ENCODE data around the gene F2.

Gene F2

DNA sequence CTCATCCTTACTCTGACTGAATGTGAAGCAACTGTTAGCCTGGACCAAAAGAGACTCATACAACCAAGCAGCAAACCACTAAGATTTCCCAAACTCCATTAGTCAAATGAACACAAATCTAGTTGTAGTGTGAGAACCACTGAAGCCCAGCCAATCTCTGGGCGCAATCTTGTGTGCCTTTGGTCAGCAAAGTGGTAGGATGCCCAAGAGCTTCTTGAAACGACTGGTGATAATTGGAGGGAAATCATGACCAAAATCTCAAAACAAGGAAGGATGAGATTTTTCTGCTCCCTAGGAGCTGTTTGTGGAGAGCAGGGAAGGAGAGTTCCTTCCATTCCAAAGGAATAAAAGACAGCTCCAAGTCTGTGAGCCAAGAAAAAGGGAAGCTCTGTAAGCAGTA lies 24.0 kb downstream of the F2 start:
- H3K4me1 ChIP-seq (ENCODE audit: insufficient read depth, low read length, poor library complexity, severe bottlenecking): no peaks in the 10 kb centered on the region
- no peak overlapping the region for H3K9ac ChIP-seq (ENCODE audit: low read depth, low read length, poor library complexity, severe bottlenecking)
- no peaks in the 10 kb centered on the region for H3F3A ChIP-seq (ENCODE audit: low read depth)
- no peaks in the 10 kb centered on the region for H3K79me2 ChIP-seq (ENCODE audit: insufficient read depth, low read length)
- peaks cover 69% of the 10 kb centered on the region for H3K36me3 ChIP-seq (ENCODE audit: insufficient read depth, low read length)
- H3K4me2 ChIP-seq (ENCODE audit: low read depth, low read length, poor library complexity, severe bottlenecking): no peak overlapping the region
- no peaks in the 10 kb centered on the region for H4K20me1 ChIP-seq (ENCODE audit: insufficient read depth, low read length, poor library complexity, severe bottlenecking)
- TF ChIP-seq EZH2phosphoT487 (IDR thresholded peaks at IDR 0.05; ENCODE audit: borderline replicate concordance): no peak
- TF ChIP-seq, protein P1, sequence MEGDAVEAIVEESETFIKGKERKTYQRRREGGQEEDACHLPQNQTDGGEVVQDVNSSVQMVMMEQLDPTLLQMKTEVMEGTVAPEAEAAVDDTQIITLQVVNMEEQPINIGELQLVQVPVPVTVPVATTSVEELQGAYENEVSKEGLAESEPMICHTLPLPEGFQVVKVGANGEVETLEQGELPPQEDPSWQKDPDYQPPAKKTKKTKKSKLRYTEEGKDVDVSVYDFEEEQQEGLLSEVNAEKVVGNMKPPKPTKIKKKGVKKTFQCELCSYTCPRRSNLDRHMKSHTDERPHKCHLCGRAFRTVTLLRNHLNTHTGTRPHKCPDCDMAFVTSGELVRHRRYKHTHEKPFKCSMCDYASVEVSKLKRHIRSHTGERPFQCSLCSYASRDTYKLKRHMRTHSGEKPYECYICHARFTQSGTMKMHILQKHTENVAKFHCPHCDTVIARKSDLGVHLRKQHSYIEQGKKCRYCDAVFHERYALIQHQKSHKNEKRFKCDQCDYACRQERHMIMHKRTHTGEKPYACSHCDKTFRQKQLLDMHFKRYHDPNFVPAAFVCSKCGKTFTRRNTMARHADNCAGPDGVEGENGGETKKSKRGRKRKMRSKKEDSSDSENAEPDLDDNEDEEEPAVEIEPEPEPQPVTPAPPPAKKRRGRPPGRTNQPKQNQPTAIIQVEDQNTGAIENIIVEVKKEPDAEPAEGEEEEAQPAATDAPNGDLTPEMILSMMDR (conservative IDR thresholded peaks at IDR 0.05; ENCODE audit: low read length): no peak
- H3K27me3 ChIP-seq (ENCODE audit: insufficient read depth, low read length, poor library complexity, severe bottlenecking): no peaks in the 10 kb centered on the region
- H3K9me2 ChIP-seq (replicated peaks; ENCODE audit: low read depth, low read length): no peaks in the 10 kb centered on the region
- H3K4me3 ChIP-seq (ENCODE audit: low read length, poor library complexity, severe bottlenecking): no peak overlapping the region
- no peaks in the 10 kb centered on the region for H3K9me3 ChIP-seq (ENCODE audit: insufficient read depth, low read depth, low read length)
- no peak overlapping the region for H2AFZ ChIP-seq (ENCODE audit: low read length)

DNA sequence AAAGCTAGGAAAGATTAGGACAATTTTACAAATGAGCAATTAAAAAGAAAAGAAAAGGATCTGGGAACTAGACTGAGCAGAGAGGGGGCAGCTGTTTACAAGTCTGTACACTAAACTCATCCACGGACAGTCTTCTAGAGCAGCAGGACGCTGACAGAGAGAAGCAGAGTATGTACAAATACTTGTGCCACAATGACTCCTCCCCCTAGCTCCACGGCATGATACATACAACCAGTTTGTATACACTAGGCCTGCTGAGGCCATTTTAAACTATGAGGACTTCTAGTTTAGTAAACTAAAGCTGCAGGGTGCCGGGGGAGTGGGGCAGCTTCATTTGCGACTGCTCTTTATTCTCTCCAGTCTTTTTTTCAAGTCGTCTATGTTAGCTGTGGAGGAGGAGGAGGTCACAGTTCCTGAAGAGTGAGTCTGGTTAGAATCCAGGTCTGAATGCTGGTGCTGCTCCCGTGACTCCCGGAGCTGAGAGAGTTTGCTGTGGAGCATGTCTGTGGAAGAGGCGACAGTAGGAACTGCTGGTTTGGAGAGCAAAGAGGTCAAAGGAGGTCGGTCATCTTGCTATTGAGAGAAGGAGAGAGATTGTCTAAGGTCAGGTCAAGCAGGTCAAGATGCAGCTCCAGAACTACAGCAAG lies 24.8 kb downstream of the F2 start:
- no peaks in the 10 kb centered on the region for H3K9me3 ChIP-seq (ENCODE audit: insufficient read depth, low read depth, low read length)
- H3K4me1 ChIP-seq (ENCODE audit: insufficient read depth, low read length, poor library complexity, severe bottlenecking): no peaks in the 10 kb centered on the region
- H3K9me2 ChIP-seq (replicated peaks; ENCODE audit: low read depth, low read length): no peaks in the 10 kb centered on the region
- H4K20me1 ChIP-seq (ENCODE audit: insufficient read depth, low read length, poor library complexity, severe bottlenecking): no peaks in the 10 kb centered on the region
- H2AFZ ChIP-seq (ENCODE audit: low read length): no peak overlapping the region
- H3K9ac ChIP-seq (ENCODE audit: low read depth, low read length, poor library complexity, severe bottlenecking): no peak overlapping the region
- peaks cover 75% of the 10 kb centered on the region for H3K36me3 ChIP-seq (ENCODE audit: insufficient read depth, low read length)
- H3K27me3 ChIP-seq (ENCODE audit: insufficient read depth, low read length, poor library complexity, severe bottlenecking): no peaks in the 10 kb centered on the region
- H3K4me3 ChIP-seq (ENCODE audit: low read length, poor library complexity, severe bottlenecking): no peak overlapping the region
- no peaks in the 10 kb centered on the region for H3K79me2 ChIP-seq (ENCODE audit: insufficient read depth, low read length)
- H3F3A ChIP-seq (ENCODE audit: low read depth): no peaks in the 10 kb centered on the region
- no peak overlapping the region for H3K4me2 ChIP-seq (ENCODE audit: low read depth, low read length, poor library complexity, severe bottlenecking)
- no peak for TF ChIP-seq EZH2phosphoT487 (IDR thresholded peaks at IDR 0.05; ENCODE audit: borderline replicate concordance)
- TF ChIP-seq, protein P1 (conservative IDR thresholded peaks at IDR 0.05; ENCODE audit: low read length): no peak

DNA sequence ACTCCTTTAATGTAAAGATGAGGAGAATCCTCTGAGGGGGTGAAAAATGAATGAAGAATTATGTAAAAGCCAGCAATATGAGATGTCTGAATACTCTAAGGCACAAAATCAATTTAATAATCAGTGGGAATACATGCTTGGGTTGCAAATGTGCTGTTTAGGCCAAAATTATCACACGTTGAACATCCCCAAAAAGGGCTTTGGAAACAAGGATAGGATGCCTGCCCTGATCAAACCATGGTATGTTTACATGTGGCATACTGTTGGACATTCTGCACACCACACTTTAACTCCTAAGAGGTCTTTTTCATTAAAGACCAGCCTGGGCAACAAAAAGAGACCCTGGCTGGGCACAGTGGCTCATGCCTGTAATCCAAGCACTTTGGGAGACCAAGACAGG lies 26.3 kb downstream of the F2 start:
- Histone ChIP-seq H3K4me3 (ENCODE audit: low read length, poor library complexity, severe bottlenecking) (no peak overlapping the region), H3K27me3 (ENCODE audit: insufficient read depth, low read length, poor library complexity, severe bottlenecking) (no peaks in the 10 kb centered on the region), H3K36me3 (ENCODE audit: insufficient read depth, low read length) (peaks cover 89% of the 10 kb centered on the region), H3K4me2 (ENCODE audit: low read depth, low read length, poor library complexity, severe bottlenecking) (no peak overlapping the region), H2AFZ (ENCODE audit: low read length) (no peak overlapping the region), H4K20me1 (ENCODE audit: insufficient read depth, low read length, poor library complexity, severe bottlenecking) (no peaks in the 10 kb centered on the region), H3K4me1 (ENCODE audit: insufficient read depth, low read length, poor library complexity, severe bottlenecking) (no peaks in the 10 kb centered on the region), H3K79me2 (ENCODE audit: insufficient read depth, low read length) (no peaks in the 10 kb centered on the region), H3F3A (ENCODE audit: low read depth) (no peaks in the 10 kb centered on the region), H3K9ac (ENCODE audit: low read depth, low read length, poor library complexity, severe bottlenecking) (no peak overlapping the region), H3K9me3 (ENCODE audit: insufficient read depth, low read depth, low read length) (no peaks in the 10 kb centered on the region), H3K9me2 (replicated peaks; ENCODE audit: low read depth, low read length) (no peaks in the 10 kb centered on the region)
- TF ChIP-seq, protein P1 (conservative IDR thresholded peaks at IDR 0.05; ENCODE audit: low read length): no peak
- no peak for TF ChIP-seq EZH2phosphoT487 (IDR thresholded peaks at IDR 0.05; ENCODE audit: borderline replicate concordance)

All from Loucy (cell line).